Hindlimb muscle (tissue), 1 donor: ENCODE data around the gene LRMDA. TPM values are rescaled to one million over a fixed set of nuclear protein-coding genes. Genes with fewer than 3 reads are reported as not detected.

Experiments used
- DNase-seq: peaks from one replicate; pipeline ENCODE4 v3.0.0-alpha.2; 2013
- polyA plus RNA-seq: library from polyadenylated mRNA; unstranded; fragments of 120-200 nt; gene quantifications from one replicate; pipeline ENCODE4 v1.2.1, GENCODE V29; 2013; ENCODE audit not compliant: insufficient read length

LRMDA gene
- polyA plus RNA-seq, 1 donor, result 6.6 TPM

DNA sequence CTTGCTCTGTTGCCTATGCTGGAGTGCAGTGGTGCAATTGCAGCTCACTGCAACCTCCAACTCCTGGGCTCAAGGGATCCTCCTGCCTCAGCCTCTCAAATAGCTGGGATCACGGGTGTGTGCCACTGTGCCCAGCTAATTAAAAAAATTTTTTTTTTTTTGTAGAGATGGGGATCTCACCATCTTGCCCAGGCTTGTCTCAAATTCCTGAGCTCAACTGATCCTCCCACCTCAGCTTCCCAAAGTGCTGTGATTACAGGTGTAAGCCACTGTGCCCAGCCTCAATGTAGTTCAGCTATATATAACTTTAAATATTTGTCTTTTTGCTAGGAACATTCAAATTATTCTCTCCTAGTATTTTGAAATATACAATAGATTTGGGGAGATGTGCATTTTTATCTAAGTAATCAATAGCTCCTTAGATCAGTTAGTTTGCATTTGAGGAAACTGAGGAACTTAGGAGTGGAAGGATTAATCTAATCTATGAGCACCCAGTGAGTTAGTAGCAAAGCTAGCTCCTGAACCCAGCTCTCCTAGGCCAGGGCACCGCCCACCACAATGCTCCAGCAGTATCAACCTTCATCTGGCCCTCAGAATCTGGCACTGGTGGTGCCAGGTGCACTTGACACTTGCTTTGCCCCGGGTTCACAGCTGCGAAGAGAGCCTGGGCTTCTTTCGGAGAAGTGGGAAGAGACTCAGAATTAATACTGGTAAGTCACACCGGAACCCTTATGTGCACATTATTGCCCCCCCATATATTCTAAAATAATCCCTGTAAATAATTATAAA lies 5.9 kb upstream of the LRMDA start:
- no peak for DNase-seq

DNA sequence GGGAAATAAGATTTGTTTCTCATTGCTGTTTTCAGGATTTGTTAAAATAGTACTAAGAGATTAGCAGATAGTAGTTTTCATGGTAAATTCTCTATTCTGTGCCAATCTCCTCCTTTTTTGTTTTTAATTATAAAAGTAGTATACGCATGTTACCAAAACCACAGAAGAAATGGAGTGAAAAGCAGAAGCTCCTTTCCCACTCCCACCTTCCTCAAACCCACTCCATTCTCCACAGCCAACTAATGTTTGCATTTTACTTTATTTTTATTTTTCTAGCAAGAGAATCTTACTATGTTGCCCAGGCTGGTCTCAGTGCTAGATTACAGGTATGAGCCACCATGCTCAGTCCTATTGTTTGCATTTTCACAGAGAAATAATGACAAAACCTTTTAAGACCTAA lies 4.5 kb upstream of the LRMDA start:
- no peak for DNase-seq

DNA sequence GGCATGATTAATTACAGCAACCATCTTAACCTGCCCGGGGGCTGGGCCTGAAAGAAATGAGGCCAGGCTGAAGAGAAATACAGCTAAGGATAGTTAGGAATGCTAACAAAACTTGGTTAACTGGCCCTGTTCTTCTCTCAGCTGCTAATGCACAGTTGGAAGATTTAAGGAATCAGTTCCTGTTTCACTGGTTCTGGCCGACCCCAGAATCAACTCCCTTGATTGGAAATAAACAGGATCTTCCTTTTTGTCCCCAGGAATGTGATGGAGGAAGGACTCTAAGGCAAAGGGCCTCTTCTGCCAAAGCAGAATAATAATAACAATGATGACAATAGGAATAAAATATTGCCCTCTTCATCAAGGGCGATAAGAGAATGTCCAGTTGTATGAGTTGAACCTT lies 3.5 kb upstream of the LRMDA start:
- DNase-seq, result no peak

DNA sequence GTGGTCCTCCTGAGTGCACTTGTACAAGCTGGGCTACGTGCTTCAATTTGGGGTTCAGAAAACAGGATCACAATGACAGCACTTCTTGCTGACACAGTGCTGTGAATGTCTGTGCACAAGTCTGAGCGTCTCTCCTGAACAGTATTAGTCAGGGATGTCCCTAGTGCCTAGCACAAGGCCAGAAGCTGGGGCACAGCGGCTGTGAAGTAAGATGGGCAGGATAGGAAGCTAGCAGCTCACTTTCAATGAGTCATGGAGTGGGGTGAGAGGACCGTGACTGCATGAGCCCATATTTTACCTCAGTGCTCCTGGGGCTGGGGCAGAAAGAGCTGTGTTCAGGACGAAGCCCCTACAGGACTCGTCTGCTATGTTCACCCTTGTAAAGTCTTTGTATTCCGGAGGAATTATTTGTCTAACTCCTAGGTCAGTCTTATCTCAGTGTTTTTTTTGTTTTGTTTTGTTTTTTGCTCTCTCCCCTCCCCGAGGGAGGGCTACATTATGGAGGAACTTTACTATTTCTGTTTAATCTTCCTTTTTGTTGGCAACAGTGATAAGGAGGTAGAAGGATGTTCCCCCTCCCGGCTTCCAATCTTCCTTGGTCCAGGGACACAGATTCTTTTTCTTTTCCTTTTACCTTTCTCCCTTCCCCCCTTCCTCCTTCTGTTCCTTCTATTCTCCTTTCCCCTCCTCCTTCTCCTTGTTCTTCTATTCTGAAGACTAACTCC lies 2.8 kb upstream of the LRMDA start:
- DNase-seq, result no peak

DNA sequence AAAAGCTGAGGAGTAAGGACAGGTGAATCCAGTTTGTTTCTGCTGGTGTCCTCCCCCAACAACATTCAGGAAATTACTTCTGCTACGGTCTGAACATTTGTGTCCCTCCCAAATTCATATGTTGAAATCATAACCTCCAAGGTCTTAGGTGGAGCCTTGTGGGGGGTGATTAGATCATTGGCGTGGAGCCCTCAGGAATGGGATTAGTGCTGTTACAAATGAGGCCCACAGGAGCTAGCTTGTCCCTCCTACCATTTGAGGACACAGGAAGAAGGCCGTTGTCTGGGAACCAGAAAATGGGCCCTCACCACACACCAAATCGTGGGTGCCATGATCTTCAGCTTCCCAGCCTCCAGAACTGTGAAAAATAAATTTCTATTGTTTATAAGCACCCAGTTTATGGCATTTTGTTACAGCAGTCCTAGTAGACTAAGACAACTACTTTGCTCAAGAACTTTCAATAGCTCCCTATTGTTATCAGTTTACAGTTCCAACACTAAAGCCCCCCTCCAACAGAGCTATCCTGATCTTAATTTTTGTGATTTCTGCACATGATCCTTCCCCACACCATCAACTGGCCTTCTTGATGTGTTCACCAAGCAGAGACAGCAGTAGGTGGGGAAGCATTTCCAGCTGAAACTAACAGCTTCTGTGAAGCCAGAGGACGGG lies 2.1 kb upstream of the LRMDA start:
- no peak for DNase-seq

DNA sequence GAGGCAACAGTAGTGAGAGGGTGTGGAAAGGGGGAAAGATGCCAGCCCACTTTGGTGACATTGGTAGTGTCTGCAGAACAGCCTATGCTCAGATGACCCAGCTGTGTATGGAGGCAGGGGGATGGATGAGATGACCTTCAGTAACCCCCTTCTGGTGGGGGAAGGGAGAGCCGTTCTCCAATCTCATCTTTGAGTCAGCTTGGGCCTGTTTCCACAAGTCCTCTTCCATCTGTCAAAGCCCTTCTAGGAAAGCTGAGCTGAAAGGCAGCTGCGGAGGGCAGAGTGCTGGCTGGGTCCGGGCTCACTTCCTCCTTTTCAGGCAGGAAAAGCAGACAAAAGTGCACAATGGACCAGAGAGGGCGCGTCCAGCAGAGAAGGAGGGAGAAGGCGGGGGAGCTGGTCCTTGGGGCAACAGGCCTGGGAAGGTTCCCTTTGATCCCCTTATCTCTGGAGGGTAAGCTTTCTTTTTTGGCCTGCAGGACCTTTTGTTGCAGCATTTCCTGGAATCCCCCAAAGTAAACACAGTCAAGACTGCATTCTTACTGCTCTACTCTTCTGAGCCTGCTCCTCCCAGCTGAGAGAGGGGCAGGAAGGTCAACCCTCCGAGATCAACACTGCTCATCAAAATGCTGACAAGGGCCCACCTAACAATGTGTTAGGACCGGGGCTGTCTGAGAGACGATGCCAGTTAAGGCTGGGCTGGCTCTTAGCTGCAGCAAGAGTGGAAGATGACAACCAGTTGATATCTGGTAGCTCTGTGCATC lies 1.2 kb upstream of the LRMDA start:
- DNase-seq, result no peak

DNA sequence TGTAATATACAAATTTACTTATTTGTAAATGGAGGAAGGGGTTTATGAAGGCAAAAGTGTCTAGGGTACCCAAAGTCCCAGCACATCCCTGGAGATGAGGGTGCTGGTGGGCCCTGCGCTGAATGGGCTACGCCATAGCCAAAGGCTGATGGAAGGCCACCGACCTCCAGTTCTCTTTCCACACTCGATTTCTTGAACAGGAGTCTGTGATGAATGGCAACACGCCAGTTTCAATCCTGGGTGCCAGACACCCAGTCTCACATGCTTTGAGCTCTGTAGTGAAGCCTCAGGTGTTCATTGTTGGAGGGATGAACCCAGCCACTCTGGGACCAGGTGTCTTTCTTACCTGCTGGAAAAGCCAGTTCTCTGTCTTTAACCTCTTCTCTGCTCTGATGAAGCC lies 752 bp downstream of the LRMDA start:
- DNase-seq, result no peak

DNA sequence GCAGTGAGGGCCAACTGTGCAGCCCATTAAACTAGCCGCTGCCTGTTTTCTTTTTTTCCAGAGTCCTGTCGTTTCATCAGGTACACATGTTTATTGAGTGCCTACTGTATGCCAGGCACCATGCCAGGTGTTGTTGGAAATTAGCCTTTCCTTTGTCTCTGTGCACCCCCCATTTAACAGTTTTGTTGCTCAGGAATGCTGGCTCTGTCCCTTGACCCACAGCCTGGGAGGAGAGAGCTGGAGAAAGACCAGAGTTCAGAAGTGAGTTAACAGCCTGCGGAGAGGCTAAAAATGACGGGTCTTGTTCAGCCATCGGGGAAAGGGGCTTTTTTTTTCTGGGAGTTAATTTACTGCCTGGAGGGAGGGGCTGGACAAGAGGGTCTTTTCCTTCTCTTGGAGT lies 1.3 kb downstream of the LRMDA start:
- no peak for DNase-seq

DNA sequence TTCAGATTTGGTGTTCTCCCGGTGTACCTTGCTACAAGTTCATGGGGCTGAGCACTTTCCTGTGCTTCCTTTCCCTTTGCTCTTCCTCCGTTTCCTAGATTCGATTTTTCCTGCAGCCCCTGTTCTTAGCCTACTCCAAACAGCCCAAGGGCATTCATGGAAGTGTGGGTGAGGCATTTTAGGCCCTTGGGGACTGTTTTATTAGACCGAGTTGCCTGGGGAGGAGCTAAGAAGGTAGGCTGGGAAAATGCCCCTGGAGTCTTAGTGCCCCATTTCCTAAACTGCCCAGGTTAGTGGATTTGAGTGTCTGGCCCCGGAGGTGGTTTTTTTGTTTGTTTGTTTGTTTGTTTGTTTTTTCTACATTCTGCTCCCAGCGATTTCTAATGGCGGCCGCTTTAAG lies 1.8 kb downstream of the LRMDA start:
- DNase-seq, result no peak

DNA sequence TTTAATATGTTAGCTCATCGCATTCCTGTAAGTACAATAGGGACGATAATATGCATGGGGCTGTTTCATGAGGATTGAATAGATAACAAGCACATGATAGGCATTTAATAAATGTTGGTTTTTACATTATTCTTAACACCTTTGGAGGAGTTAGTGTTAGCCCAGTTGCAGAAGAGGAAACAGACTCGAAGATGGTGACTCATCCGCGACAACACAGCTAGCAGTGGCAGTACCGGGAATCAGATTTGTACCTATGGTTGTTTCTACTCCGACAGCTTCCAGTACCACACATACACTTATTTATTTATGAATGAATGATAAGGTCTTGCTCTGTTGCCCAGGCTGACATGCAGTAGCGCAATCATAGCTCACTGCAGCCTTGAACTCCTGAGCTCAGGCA lies 2.9 kb downstream of the LRMDA start:
- no peak for DNase-seq

DNA sequence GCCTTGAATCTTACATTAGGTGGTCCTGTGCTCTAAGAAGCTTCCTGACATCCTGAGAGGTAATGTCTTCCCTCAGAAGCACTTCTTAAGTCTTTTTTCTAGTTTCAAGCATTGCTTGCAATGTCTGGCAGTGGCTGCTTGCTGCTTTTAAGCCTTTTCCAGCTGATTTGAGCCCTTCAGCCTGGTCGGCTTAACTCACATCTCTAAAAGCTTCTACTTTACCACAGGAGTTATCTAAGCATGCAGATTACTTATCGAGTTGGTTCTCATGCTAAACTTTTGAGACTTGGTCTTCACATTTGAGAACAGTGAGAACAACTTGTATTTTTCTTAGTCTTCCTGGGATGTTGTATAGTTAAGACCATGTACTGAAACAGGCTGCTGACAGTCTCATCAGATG lies 3.9 kb downstream of the LRMDA start:
- DNase-seq, result no peak

DNA sequence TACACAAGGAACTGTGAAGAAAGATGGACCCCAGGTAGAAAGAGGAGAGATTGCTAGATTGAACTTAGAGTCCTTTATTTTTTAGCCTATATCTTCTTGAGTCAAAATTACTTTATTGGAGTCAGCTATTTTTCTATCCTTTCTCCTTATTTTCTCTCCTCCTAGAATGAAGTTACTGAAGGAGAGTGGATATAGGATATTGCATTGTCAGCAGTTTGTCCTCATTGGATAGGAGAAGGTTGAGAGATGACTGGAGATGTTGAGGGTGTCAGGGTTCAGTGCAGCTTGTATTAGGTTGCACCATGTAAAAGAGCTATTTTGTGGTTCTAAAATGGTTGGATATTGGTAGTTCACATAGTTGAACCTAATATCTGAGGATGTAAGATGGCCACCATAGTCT lies 5.5 kb downstream of the LRMDA start:
- no peak for DNase-seq

DNA sequence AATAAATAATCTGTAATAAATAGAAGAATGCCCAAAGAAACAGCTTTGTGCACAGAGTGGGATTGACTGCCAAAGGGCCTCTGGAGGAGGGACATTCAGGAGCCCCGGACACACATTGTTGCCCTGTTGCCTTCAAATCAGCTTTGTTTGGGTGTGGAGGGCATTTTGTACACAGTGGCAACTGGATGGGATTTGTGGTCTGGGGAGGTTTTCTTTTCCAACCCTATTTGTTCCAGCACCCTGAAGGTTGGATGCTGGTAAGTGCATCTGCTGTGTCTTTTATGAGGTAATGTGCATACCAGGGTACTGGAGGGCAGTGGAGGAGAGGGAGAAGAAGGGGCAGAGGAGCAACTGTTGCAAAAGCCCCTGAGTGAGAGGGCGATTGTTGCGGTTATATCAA lies 6.3 kb downstream of the LRMDA start:
- no peak for DNase-seq

DNA sequence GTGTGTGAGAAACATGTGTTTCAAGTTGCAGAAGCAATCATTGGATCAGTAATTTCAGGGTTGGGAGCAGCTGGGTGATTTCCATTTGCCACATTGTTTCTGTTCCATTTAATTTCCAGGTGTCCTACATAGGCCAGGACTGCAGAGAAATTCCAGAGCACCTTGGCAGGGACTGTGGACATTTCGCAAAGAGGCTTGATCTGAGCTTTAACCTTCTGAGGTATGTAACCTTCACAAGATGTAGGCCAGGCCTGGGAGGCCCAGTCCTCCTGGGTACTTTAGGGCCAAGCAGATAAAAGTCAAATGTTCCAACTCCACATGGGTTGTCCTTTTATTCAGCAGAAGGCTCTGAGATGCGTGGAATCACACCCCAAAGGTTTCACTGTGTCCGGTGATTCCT lies 6.9 kb downstream of the LRMDA start:
- no peak for DNase-seq

DNA sequence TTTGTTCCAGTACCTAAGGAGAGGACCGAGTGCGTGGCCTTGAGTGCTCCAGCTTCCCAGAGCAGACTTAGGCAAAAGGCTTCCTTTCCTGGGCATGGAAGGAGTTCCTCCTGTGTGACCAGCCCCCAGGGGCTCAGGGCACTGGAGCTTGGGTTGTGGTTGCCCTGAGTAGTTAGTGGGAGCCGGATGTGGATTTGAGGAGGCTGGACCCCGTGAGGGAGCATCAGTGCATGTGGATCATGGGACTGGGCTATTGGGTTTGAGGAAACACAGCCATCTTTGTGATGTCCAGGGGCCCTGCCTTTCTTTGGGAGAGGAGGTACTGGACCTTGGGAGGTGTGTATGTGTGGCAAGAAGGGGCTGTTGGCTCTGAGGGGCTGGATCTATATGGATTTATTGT lies 8.4 kb downstream of the LRMDA start:
- no peak for DNase-seq

DNA sequence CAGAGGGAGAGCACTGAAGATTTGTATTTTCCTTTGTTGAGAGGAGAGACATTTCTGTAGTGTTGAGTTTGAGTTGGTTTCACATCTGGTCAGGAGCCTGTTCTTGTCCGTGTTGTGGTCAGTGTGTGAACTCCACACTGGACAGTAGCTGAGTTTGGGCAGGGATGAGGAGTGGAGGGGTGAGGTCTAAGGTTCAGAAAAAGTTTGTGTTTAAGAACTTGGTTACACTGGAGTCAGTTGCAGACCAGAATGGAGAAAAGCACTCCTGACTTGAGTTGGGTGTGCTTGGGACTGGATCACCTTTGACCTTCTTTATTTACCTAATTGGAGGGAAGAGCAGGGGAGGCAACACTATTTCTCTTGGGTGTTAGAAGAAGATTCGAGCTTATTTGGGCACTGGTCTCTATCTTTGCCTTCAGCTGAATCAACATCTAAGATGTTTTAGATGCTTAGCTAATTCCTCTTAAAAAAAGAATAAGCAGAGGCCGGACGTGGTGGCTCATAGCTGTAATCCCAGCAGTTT lies 8.9 kb downstream of the LRMDA start:
- DNase-seq, result no peak

DNA sequence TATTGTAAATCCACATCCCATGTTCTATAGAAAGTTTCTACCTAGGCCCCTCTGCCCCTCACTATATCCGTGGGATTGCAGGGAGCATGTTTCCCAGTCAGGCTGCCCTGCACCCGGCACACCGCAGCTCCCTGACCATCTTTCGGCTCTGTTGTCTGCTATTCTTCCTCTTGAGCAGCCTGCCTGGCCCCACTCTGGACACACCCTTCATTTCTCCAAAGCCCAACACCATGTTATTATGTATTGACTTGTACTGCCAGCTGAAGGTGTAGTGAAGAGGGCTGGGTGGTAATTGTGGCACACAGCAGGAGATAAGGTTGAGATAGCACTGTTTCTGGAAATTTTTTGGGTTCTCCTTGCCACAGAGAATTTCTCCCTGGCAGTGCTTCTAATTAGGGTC lies 9.8 kb downstream of the LRMDA start:
- DNase-seq, result no peak

DNA sequence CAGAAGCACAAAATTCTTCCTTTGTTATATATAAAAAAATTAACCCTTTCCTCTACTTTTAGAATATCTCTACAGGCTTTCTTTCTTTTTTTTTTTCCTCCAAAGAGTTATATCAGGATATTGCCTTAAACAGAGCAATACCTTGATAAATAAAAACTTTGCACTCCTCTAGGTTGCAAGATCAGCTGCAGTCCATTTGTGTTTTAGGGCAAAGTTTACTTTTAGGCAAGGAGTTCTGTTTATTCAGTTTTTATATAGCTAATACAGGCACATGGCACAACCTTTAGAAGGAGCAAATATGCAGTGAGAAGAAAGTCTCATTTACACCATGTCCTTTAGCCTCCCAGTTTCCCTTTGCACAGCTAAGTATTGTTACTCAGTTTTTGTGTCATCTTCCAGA lies 10.3 kb downstream of the LRMDA start:
- DNase-seq, result no peak

DNA sequence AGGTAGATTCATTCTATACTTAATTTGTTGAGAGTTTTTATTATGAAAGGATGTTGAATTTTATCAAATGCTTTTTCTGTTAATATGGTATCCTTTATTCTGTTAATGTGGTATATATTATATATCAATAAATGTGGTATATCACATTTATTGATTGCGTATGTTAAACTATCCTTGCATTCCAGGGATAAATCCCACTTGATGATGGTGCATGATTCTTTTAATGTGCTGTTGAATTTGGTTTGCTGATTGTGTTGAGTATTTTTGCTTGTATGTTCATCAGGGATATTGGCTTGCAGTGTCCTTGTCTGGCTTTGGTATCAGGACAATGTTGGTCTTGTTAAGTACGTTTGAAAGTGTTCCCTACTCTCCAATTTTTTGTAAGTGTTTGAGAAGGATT lies 11.9 kb downstream of the LRMDA start:
- no peak for DNase-seq

DNA sequence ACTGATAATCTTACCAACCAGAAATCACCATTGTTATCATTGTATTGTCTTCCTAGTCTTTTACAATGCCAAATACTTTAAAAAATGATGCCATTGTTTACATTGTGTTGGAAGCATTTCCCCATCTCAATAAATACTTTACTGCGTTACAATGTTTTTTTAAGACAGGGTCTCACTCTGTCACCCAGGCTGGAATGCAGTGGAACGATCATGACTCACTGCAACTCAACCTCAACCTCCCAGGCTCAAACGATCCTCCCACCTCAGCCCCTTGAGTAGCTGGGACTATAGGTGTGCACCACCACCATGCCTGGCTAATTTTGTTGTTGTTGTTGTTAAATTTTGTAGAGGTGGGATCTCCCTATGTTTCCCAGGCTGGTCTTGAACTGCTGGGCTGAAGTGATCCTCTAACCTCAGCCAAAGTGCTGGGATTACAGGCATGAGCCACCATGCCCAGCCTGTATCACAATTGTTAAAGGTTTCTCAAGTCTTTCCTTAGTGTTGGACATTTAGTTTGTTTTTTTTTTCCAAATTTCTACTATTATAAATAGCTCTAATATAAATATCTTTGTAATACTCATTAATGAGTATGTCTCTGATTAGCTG lies 13.5 kb downstream of the LRMDA start:
- DNase-seq, result no peak

DNA sequence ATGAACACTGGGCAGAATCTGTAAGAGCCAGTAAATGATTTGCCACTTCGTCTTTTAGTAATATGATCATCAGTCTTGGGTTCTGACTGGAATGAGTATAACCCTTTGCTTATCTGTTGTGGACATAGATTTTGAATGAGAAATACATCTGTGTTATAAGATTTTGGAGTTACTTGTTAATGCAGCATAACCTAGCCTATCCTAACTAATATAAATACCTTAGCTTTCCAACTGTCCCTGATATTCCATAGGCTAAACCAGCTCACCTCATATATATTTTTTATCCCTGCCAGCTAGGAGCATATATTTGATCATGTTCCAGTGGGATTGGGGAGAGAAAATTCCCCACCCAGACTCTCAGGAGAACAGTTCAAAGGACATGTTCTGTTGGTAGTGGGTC lies 15.1 kb downstream of the LRMDA start:
- no peak for DNase-seq

DNA sequence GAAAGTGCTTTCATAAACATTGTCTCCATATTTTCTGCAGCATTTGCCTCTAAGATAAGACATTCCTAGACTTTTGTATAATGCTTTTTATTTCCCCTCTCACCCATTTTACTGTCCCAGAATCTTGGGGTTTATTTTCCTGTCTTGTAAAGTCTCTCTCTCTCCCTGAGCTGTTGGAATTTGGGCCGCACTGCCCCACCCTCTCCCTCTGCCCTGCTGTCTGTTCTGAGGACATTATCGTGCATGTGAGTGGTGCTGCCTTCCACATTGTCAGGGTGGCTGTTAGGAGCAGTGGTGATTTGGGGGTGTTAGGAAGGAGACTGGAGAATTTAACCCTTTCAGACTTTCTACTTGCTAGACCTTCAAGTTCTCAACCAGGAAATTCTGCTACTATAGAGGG lies 16.7 kb downstream of the LRMDA start:
- no peak for DNase-seq
